B cell (primary cell): ENCODE measurements around the gene RCN1. TPM values are rescaled to one million over a fixed set of nuclear protein-coding genes. Genes with fewer than 3 reads are reported as not detected.

Experiments used
- ATAC-seq: fragments of 200-7000 bp; cut with Tn5 transposase; one replicate; pipeline ENCODE4 v1.10.0; 2021; ENCODE audit warnings: low read depth, mild to moderate bottlenecking, moderate number of reproducible peaks, moderate library complexity
- CTCF ChIA-PET: fragments of 350-600 bp; sonication (Branson Sonifier 250); formaldehyde crosslinking; loops from one replicate; lab custom pipeline; 2021; ENCODE audit warnings: antibody characterized with exemption, inconsistent platforms; lab: Charles Lee
- POLR2A ChIA-PET: fragments of 350-600 bp; sonication (Branson Sonifier 250); formaldehyde crosslinking; loops from one replicate; lab custom pipeline; 2021; ENCODE audit warnings: antibody characterized with exemption; lab: Charles Lee
- DNase-seq: peaks from one replicate; pipeline ENCODE4 v3.0.0; 2013
- H2AFZ ChIP-seq: 2 replicates; pipeline ENCODE4 v1.6.1; 2012; ENCODE audit warnings: mild to moderate bottlenecking, low read depth, low read length; ENCODE audit not compliant: insufficient read depth, poor library complexity, severe bottlenecking
- H3K27ac ChIP-seq, 2 donors: 1 replicate in 1 of 2; 2 replicates in 1 of 2; pipeline ENCODE4 v1.5.1; 2012 to 2013; ENCODE audit warnings: low read length in 2 of 2, mild to moderate bottlenecking in 2 of 2, moderate library complexity in 1 of 2
- H3K27me3 ChIP-seq, 4 experiments: fragments of 200-600 bp in 1 of 4; sonication (generic) in 1 of 4; replicated peaks in 1 of 4; 1 replicate in 2 of 4; 2 replicates in 2 of 4; pipeline versions ENCODE4 v1.6.1 to v1.7.0; 2013 to 2016; ENCODE audit warnings: low read length in 3 of 4, mild to moderate bottlenecking in 2 of 4, mixed read lengths in 1 of 4, moderate library complexity in 1 of 4; ENCODE audit not compliant: insufficient read depth in 4 of 4, control insufficient read depth in 3 of 4; ENCODE audit errors: control extremely low read depth in 1 of 4
- H3K36me3 ChIP-seq, 2 experiments: replicated peaks in 1 of 2; 1 replicate in 1 of 2; 2 replicates in 1 of 2; pipeline versions ENCODE4 v1.6.1 to v1.7.1; 2013; ENCODE audit warnings: low read length in 1 of 2; ENCODE audit not compliant: insufficient read depth in 2 of 2, control insufficient read depth in 1 of 2; ENCODE audit errors: control extremely low read depth in 1 of 2, extremely low read depth in 1 of 2
- H3K4me1 ChIP-seq, 2 donors: fragments of 200-600 bp in 1 of 2; sonication (generic) in 1 of 2; 1 replicate in 1 of 2; 2 replicates in 1 of 2; pipeline versions ENCODE4 v1.5.1 to v1.6.1; 2013 to 2017; ENCODE audit warnings: low read length in 2 of 2; ENCODE audit not compliant: control insufficient read depth in 2 of 2, insufficient read depth in 2 of 2
- H3K4me2 ChIP-seq: replicated peaks from 2 replicates; pipeline ENCODE3; 2012; ENCODE audit warnings: mild to moderate bottlenecking, low read depth, low read length; ENCODE audit not compliant: poor library complexity, severe bottlenecking
- H3K4me3 ChIP-seq, 5 experiments: fragments of 200-600 bp in 1 of 5; sonication (generic) in 1 of 5; 1 replicate in 3 of 5; 2 replicates in 2 of 5; pipeline versions ENCODE4 v1.5.1 to v1.7.0; 2011 to 2016; ENCODE audit warnings: low read length in 4 of 5, mild to moderate bottlenecking in 4 of 5, low read depth in 2 of 5, control low read depth in 1 of 5, moderate library complexity in 1 of 5; ENCODE audit not compliant: insufficient read depth in 1 of 5; ENCODE audit errors: control extremely low read depth in 1 of 5, extremely low read depth in 1 of 5
- H3K79me2 ChIP-seq: fragments of 200-600 bp; sonication (generic); one replicate; pipeline ENCODE4 v1.6.0; 2016; ENCODE audit warnings: low read length; ENCODE audit not compliant: control insufficient read depth, insufficient read depth
- H3K9ac ChIP-seq: fragments of 200-600 bp; sonication (generic); 2 replicates; pipeline ENCODE4 v1.6.1; 2017; ENCODE audit warnings: mild to moderate bottlenecking, low read length, moderate library complexity
- H3K9me3 ChIP-seq, 3 donors: one replicate each; pipeline versions ENCODE4 v1.6.1 to v1.7.1; 2013; ENCODE audit warnings: low read length in 2 of 3; ENCODE audit not compliant: control insufficient read depth in 2 of 3, insufficient read depth in 1 of 3; ENCODE audit errors: control extremely low read depth in 1 of 3
- H4K20me1 ChIP-seq: 2 replicates; pipeline ENCODE4 v1.6.0; 2012; ENCODE audit warnings: mild to moderate bottlenecking, low read length; ENCODE audit not compliant: insufficient read depth, control insufficient read depth, poor library complexity, severe bottlenecking
- H3K27ac Mint-ChIP-seq: one replicate; pipeline ENCODE4 v1.8.0; 2021; ENCODE audit warnings: mixed read lengths
- H3K27me3 Mint-ChIP-seq: one replicate; pipeline ENCODE4 v1.8.0; 2021; ENCODE audit warnings: mixed read lengths
- H3K4me1 Mint-ChIP-seq: one replicate; pipeline ENCODE4 v1.8.0; 2021; ENCODE audit warnings: mixed read lengths
- H3K4me3 Mint-ChIP-seq: one replicate; pipeline ENCODE4 v1.8.0; 2021; ENCODE audit warnings: mixed read lengths
- H3K9me3 Mint-ChIP-seq: one replicate; pipeline ENCODE4 v1.8.0; 2022; ENCODE audit warnings: mixed read lengths; ENCODE audit not compliant: insufficient read depth
- CTCF ChIP-seq: fragments of 200-600 bp; IDR thresholded peaks from one replicate; pipeline ENCODE4 v1.8.0; 2022; ENCODE audit warnings: antibody characterized with exemption, mild to moderate bottlenecking
- EZH2 ChIP-seq: IDR thresholded peaks from 2 replicates; pipeline ENCODE4 v1.6.1; 2012; ENCODE audit warnings: borderline replicate concordance, low read depth, mild to moderate bottlenecking, moderate library complexity, low read length; ENCODE audit not compliant: insufficient read depth, poor library complexity, severe bottlenecking
- WGBS: methylation state at CpG from one replicate; pipeline ENCODE4 v1.1.5; 2013; ENCODE audit warnings: missing lambda C conversion rate; ENCODE audit not compliant: insufficient coverage; 5-methylcytosine and 5-hydroxymethylcytosine counted together
- intact Hi-C: fragments of 100-400 bp; cut with micrococcal nuclease; formaldehyde crosslinking; loops from one replicate; pipeline ENCODE4 v1.10.0; 2022
- polyA plus RNA-seq: library from polyadenylated mRNA; depleted of rRNA; stranded (reverse); fragments of >200 nt; gene quantifications from 2 replicates; pipeline ENCODE4 v1.2.3, GENCODE V29; 2012
- total RNA-seq, 2 donors: library from RNA; stranded (reverse); fragments of 120-200 nt in 1 of 2; gene quantifications; 1 replicate in 1 of 2; 2 replicates in 1 of 2; pipeline versions ENCODE4 v1.2.3 to v1.2.4, GENCODE V29; 2013 to 2022

The RCN1 gene
- total and polyA plus RNA-seq, 2 donors (not counting 1 experiment from before 2014, with no cell fraction given) = 2.6 to 3.8 TPM

GRCh38 chr11:32079553-32079952 lies 11.3 kb upstream of the RCN1 start:
- Histone ChIP-seq H3K27me3 (no peaks in the 10 kb centered on the region), H3K27ac (no peak overlapping the region), H3K4me1 (no peaks in the 10 kb centered on the region), H4K20me1 (no peaks in the 10 kb centered on the region), H2AFZ (no peak overlapping the region), H3K79me2 (no peaks in the 10 kb centered on the region), H3K4me3 (no peak overlapping the region), H3K4me2 (no peak overlapping the region), H3K9me3 (no peaks in the 10 kb centered on the region), H3K36me3 (no peaks in the 10 kb centered on the region), H3K9ac (no peak overlapping the region)
- no peak for DNase-seq
- 83% methylated on average over 3 of the region's 4 CpGs for WGBS
- peaks cover 20% of the 10 kb centered on the region for H3K27me3 Mint-ChIP-seq
- no peaks in the 10 kb centered on the region for H3K9me3 Mint-ChIP-seq
- TF ChIP-seq EZH2 (no peak), CTCF (no peak)
- CTCF ChIA-PET = no interaction called here
- POLR2A ChIA-PET = no interaction called here
- intact Hi-C loops = no loop called here
- no peaks in the 10 kb centered on the region for H3K4me1 Mint-ChIP-seq
- H3K27ac Mint-ChIP-seq = no peak overlapping the region
- no peak for ATAC-seq
- no peak overlapping the region for H3K4me3 Mint-ChIP-seq

- H3K9me3 Mint-ChIP-seq = no peaks in the 10 kb centered on the region
- TF ChIP-seq CTCF = no peak
- TF ChIP-seq EZH2 = no peak
- Histone ChIP-seq H2AFZ (no peak overlapping the region), H3K9ac (no peak overlapping the region), H4K20me1 (no peaks in the 10 kb centered on the region), H3K4me2 (no peak overlapping the region), H3K9me3 (no peaks in the 10 kb centered on the region), H3K36me3 (no peaks in the 10 kb centered on the region), H3K79me2 (no peaks in the 10 kb centered on the region), H3K27me3 (no peaks in the 10 kb centered on the region), H3K4me1 (no peaks in the 10 kb centered on the region), H3K4me3 (no peak overlapping the region), H3K27ac (no peak overlapping the region)
- no peak overlapping the region for H3K4me3 Mint-ChIP-seq
- no CpG with 5 or more reads among the region's 2 CpGs for WGBS
- ChIA-PET CTCF (no interaction called here), POLR2A (no interaction called here)
- DNase-seq = no peak
- no peaks in the 10 kb centered on the region for H3K4me1 Mint-ChIP-seq
- intact Hi-C loops = no loop called here
- H3K27me3 Mint-ChIP-seq = peaks cover 20% of the 10 kb centered on the region
- no peak overlapping the region for H3K27ac Mint-ChIP-seq
- no peak for ATAC-seq
Measured at GRCh38 chr11:32080361-32080980, 10.4 kb upstream of the RCN1 start.
